Measurements from ENCODE around the gene WNK4. TPM values are rescaled to one million over a fixed set of nuclear protein-coding genes. Genes with fewer than 3 reads are reported as not detected.

WNK4 gene
- total and polyA plus RNA-seq, 7 donors = 0.28 to 14.4 (median 13.6) TPM; not detected in 3

DNA sequence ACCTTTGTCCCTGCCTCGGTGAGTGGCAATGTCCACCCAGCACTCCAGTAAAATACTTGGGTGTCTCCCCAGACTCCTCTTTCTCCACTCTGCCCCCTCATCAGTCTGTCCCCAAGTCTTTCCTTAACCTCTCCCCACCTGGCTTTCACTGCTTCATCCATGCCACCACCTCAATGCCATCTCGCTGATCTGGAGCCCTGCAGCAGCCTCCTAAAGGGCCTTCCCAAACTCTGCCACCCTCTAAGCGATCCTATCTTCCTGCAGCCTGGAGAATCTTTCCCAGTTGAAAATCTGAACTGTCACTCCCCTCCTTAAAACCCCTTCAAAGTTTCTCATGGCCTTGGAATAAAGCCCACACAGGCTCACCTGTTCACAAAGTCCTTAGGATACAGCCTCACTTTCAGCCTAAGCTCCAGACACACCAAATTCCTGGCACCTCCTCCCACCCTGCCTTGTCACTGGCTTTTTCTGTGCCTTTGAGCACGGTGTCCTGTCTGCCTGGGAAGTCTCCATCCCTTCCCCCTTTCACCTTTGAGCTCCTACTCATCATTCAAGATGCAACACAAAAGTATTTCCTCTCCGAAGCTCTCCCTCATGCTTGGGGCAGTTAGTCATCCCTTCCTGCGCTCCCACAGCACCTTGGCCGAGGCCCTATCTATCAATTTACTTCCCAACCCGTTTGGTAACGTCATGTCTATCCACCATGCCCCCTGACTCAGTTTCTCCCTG is 2.8 kb downstream of the WNK4 start:
- TF ChIP-seq EP300 (IDR thresholded peaks at IDR 0.05) = no peak
- TF ChIP-seq, protein P1, sequence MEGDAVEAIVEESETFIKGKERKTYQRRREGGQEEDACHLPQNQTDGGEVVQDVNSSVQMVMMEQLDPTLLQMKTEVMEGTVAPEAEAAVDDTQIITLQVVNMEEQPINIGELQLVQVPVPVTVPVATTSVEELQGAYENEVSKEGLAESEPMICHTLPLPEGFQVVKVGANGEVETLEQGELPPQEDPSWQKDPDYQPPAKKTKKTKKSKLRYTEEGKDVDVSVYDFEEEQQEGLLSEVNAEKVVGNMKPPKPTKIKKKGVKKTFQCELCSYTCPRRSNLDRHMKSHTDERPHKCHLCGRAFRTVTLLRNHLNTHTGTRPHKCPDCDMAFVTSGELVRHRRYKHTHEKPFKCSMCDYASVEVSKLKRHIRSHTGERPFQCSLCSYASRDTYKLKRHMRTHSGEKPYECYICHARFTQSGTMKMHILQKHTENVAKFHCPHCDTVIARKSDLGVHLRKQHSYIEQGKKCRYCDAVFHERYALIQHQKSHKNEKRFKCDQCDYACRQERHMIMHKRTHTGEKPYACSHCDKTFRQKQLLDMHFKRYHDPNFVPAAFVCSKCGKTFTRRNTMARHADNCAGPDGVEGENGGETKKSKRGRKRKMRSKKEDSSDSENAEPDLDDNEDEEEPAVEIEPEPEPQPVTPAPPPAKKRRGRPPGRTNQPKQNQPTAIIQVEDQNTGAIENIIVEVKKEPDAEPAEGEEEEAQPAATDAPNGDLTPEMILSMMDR (IDR thresholded peaks at IDR 0.05) = no peak
- no peak for TF ChIP-seq POLR2AphosphoS5 (IDR thresholded peaks at IDR 0.05)
- no peak for TF ChIP-seq POLR2A (IDR thresholded peaks at IDR 0.05)
- intact Hi-C loops (cut with DNase I) = no loop called here
- no peak for DNase-seq
- WGBS, 2 donors = 32 to 51% methylated on average over 9 of the region's 9 CpGs
- no peaks in the 10 kb centered on the region for H3K9me3 ChIP-seq
- peaks cover 0 to 27% (median 22%) of the 10 kb centered on the region in 4 donors for H3K4me1 ChIP-seq
- peaks cover 9 to 15% (median 13%) of the 10 kb centered on the region in 4 donors for H3K36me3 ChIP-seq
- H3K27ac ChIP-seq = no peak overlapping the region
- peaks cover 41 to 87% (median 76%) of the 10 kb centered on the region in 3 donors for H3K27me3 ChIP-seq
- no peak overlapping the region for H3K4me3 ChIP-seq

DNA sequence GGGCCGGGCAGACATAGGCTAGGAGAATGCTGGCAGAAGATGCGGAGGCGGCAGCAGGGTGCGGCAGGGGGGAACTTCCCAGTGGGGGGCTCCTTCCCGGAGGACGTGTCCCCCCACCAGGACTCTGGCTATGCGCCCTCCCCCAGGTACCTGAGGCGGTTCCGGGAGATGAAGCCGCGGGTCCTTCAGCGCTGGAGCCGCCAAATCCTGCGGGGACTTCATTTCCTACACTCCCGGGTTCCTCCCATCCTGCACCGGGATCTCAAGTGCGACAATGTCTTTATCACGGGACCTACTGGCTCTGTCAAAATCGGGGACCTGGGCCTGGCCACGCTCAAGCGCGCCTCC is 3.4 kb downstream of the WNK4 start:
- Histone ChIP-seq H3K27me3 (peaks cover 41 to 92% (median 76%) of the 10 kb centered on the region in 3 donors), H3K9me3 (no peaks in the 10 kb centered on the region), H3K36me3 (peaks cover 6 to 9% (median 8%) of the 10 kb centered on the region in 4 donors), H3K27ac (no peak overlapping the region), H3K4me3 (no peak overlapping the region), H3K4me1 (peaks cover 0 to 27% (median 22%) of the 10 kb centered on the region in 4 donors)
- no peak for DNase-seq
- WGBS, 2 donors = 36 to 80% methylated on average over 22 of the region's 22 CpGs
- intact Hi-C loops (cut with DNase I) = no loop called here
- no peak for TF ChIP-seq POLR2A (IDR thresholded peaks at IDR 0.05)
- TF ChIP-seq POLR2AphosphoS5 (IDR thresholded peaks at IDR 0.05) = no peak
- no peak for TF ChIP-seq EP300 (IDR thresholded peaks at IDR 0.05)
- TF ChIP-seq, protein P1 (IDR thresholded peaks at IDR 0.05) = no peak

GRCh38 chr17:42784409-42784808 is 4.0 kb downstream of the WNK4 start:
- Histone ChIP-seq H3K4me3 (no peak overlapping the region), H3K27me3 (peaks cover 41 to 94% (median 76%) of the 10 kb centered on the region in 3 donors), H3K4me1 (peaks cover 0 to 27% (median 22%) of the 10 kb centered on the region in 4 donors), H3K9me3 (no peaks in the 10 kb centered on the region), H3K27ac (no peak overlapping the region), H3K36me3 (peaks cover 0 to 3% (median 2%) of the 10 kb centered on the region in 4 donors)
- WGBS, 2 donors = 35 to 81% methylated on average over 25 of the region's 25 CpGs
- intact Hi-C loops (cut with DNase I) = no loop called here
- TF ChIP-seq POLR2A (IDR thresholded peaks at IDR 0.05) (no peak), POLR2AphosphoS5 (IDR thresholded peaks at IDR 0.05) (no peak), EP300 (IDR thresholded peaks at IDR 0.05) (no peak)
- TF ChIP-seq, protein P1 (IDR thresholded peaks at IDR 0.05) = no peak
- DNase-seq = no peak

DNA sequence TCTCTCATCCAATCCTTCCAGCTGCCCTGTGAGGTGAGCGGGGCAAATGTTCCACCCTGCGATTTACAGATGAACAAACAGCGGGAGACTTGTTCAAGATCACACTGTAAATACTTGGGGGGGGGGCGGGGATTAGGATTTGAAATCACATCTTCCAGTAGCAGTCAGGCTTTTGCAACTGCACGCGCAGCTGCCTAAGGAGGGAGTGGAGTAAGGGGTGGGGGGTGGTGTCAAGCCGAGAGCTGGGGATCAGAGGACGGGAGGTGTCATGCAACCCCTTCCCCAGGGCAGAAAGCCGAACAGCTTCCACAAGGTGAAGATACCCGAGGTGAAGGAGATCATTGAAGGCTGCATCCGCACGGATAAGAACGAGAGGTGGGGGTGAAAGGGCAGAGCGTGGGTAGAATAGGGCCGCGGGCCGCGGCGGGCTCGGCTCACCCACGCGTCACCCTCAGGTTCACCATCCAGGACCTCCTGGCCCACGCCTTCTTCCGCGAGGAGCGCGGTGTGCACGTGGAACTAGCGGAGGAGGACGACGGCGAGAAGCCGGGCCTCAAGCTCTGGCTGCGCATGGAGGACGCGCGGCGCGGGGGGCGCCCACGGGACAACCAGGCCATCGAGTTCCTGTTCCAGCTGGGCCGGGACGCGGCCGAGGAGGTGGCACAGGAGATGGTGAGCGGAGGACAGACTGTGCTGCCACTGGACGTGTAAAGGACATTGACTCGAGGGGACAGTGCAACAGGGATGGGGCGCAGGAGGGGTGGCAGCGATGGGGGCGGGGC is 4.6 kb downstream of the WNK4 start:
- Histone ChIP-seq H3K9me3 (no peaks in the 10 kb centered on the region), H3K36me3 (no peaks in the 10 kb centered on the region), H3K27me3 (peaks cover 41 to 89% (median 75%) of the 10 kb centered on the region in 3 donors), H3K4me1 (peaks cover 0 to 26% (median 20%) of the 10 kb centered on the region in 4 donors), H3K27ac (no peak overlapping the region), H3K4me3 (no peak overlapping the region)
- TF ChIP-seq POLR2AphosphoS5 (IDR thresholded peaks at IDR 0.05) (no peak), POLR2A (IDR thresholded peaks at IDR 0.05) (no peak), EP300 (IDR thresholded peaks at IDR 0.05) (no peak)
- TF ChIP-seq, protein P1 (IDR thresholded peaks at IDR 0.05) = no peak
- intact Hi-C loops (cut with DNase I) = no loop called here
- DNase-seq = no peak
- WGBS, 2 donors = 39 to 81% methylated on average over 52 of the region's 52 CpGs
